UCSD-AML1 (cell line): ENCODE data around the gene CREG1.

Source experiments
- DNase-seq: peaks from one replicate; lab custom pipeline; 2025; ENCODE audit not compliant: unreplicated experiment; lab: John Stamatoyannopoulos, UW

CREG1 gene

GRCh38 chr1:167509587-167509986, 44.0 kb downstream of the CREG1 start:
- DNase-seq: no peak

DNA sequence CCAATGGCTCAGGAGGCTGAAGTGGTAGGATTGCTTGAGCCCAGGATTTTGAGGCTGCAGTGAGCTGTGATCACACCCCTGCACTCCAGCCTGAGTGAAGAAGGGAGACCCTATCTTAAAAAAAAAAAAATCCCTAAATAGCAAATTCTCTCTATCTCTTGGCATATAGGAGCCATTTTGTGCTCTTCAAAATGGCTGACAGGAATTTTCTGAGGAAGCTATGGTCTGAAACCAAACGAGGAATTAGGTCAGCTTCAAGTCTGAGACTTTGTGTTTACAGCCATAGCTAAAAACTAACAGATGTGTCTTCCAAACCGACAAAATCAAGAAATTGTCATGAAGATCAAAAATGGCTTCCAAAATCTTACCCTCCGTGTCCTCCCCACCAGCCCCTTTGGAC, 45.8 kb downstream of the CREG1 start:
- DNase-seq: no peak

DNA sequence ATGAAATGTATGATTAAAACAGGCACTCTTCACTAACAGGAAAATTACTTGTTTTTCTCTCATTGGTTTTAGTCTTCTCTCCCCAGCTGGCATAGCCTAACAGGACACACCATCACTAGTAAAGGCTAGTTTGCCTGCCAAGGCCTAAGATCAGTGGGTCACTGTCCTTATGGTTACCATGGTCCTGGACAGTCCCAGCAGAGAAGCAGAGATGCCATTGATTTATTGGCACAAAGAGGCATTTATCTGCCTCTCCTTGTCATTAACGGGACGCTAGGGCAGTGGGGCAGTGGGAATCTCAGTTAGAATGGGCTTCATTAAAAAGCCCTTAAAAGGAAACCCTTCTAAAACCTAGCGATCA, 49.1 kb downstream of the CREG1 start:
- DNase-seq: no peak

- no peak for DNase-seq
Observed at GRCh38 chr1:167503626-167504466, 49.7 kb downstream of the CREG1 start.

GRCh38 chr1:167502719-167503462, 50.7 kb downstream of the CREG1 start:
- no peak for DNase-seq

DNA sequence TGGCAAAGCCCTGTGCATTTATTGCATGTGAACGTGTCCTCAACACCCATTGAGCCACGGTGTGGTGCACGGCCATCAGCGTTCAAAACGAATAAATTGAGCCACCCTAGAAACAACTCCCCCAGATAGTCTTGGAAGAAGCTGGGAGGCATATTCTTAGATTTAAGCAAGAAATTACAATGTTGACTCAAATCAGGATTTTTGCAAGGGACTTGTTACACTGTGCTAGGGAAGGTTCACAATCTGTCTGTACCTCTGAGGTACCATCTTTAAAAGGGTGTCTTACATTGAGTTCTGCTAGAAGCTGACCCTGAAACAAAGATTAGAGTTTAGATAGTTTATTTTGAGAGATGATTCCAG, 51.4 kb downstream of the CREG1 start:
- no peak for DNase-seq

DNA sequence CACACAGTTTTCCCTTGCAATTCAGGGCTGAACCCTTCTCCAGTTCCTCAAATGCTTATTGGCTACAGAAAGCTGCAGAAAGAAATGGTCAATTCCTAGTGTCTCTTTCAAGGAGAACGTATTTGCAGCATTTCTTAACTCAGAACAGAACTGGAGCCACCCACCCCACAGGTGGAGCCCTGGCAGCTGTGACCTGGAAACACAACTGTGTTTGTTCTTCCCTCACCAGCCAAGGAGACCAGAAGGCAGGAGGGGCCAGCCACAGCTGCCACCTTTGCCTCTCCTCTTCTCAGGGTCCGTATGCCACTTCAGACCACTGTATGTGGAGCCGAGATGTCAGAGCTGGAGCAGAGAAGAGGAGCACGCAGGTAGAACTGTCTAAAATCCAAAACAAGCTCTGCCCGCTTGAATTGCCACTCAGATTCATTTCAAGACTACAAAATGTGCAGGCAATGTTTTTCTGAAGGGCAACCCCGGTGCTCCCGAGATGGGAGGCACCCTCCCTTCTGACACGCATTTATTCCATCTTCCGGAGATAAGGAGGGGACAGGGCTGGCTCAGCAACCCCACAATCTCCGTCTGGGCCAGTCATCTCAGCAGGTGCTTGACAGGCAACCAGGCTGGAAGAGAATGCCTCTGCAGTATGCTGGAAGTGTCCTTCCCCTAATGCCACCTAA, 51.9 kb downstream of the CREG1 start:
- DNase-seq: no peak

DNA sequence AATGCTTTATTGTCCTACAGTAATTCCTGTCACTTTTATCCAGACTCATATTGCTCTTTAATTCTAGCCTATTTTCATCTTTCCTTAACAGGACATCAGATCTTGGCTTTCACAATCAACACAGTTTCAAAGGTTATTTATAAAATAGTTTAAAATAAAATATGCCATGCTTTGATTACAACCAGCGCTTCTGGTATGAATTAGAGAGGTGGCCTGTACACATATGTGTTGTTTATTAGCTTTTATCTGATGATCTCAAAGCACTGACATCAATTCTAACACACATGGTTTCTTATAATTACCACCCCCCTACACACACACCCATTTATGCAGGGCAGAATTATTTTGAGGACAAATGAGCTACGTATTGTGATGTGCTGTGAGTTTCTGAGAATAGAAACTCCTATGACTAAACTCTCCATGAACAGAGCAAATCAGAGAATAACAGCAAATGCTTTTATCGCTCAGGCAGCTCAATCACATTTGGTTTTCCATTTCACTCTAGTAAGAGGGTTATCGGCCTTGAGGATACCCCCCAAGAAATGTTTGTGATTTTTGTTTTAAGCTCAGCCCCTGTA, 53.2 kb downstream of the CREG1 start:
- DNase-seq: no peak

GRCh38 chr1:167499664-167500101, 53.9 kb downstream of the CREG1 start:
- DNase-seq: no peak

- no peak for DNase-seq
Observed at GRCh38 chr1:167499106-167499505, 54.5 kb downstream of the CREG1 start.

DNA sequence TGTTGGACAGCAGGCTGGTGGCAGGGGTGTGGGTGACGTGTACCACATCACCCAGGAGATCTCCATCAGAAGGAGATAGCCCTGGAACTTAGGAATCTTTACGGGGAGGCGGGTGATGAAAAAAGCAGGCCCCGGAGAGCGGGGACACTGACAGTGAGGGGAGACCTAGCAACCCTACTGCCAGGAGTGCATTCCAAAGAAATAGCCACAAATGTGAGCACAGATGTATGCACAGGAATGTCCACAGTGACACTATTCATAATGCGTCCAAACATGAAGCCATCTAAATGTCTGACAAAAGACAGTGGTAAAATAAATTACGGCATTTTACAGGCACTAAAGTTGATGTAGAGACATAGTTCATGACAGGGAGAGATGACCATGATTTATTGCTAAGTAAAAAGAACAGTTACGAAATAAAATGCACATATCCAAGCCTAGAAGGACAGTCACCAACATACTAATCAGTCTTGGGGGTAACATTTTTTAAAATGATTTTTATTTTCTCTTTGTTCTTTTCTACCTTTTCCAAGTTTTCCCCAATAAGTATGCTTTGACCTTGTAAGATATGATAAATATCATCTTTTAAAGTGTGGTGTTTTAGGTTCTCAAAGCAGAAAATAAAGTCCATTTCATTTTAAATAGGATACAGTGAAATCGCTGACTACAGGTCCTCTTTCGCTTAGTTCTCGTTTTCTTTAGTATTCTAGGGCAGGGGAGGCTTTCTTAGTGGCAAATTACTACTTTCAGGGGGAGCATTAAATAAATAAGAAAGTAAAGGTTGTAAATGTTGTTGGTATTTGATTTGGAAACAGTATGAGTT, 56.6 kb downstream of the CREG1 start:
- DNase-seq: no peak

DNA sequence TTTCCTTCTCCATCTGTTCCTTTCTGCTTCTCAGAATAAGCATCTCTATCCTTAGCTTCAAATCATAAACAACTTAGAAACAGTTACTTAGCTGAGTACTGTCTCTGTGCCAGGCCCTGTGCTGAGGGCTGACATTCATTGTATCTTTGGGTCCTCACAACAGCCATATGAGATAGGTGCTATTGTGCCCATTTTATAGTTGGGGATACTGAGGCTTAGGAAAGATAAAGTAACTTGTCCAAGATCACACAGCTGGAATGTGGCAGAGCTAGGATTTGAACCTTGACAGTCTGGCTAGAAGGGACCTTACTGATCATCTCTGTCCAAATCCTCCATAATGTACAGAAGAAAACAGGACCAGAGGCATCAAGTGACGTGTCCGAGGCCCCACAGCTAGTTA, 60.2 kb downstream of the CREG1 start:
- DNase-seq: no peak

- DNase-seq: no peak
Observed at GRCh38 chr1:167492481-167492910, 61.1 kb downstream of the CREG1 start.

DNA sequence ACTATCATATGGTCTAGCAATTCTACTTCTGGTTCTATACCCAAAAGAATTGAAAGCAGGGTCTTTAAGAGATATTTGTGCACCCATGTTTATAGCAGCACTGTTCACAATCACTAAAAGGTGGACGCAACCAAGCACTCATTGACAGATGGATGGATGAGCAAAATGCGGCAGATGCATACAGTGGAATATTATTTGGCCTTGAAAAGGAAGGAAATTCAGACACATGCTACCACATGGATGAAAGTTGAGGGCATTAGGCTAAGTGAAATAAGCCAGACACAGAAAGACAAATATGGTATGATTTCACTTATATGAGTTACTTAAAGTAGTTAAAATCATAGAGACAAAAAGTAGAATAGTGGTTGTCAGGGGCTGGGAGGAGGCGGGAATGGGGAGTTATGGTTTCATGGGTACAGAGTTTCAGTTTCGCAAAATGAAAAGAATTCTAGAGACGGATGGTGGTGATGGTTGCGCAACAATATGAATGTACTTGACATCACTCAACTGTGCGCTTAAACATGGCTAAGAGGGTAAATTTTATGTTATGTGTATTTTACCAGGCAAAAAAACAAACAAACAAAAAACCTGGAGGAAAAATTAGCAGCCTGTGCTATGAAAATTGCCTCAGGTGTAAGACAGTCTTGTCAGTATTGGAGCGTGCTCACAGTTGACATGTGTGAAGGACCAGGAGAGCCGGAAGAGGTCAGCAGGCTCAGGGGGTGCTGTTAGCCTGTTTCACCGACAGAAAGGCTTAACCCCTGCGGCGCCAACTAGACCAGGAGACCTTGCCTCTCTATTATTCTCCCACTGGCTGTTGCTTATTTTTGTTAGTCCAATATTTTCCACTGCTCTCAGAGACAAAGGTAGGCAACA, 61.7 kb downstream of the CREG1 start:
- DNase-seq: no peak
